SH-SY5Y (cell line): Measurements from ENCODE around the gene AVPI1.

Experiments used
- GATA2 ChIP-seq: IDR thresholded peaks from 2 replicates; pipeline ENCODE4 v1.6.1; 2011; ENCODE audit warnings: mild to moderate bottlenecking, low read depth, low read length
- GATA3 ChIP-seq: IDR thresholded peaks from 2 replicates; pipeline ENCODE4 v1.6.1; 2011; ENCODE audit warnings: low read depth, mild to moderate bottlenecking, low read length, moderate library complexity

DNA sequence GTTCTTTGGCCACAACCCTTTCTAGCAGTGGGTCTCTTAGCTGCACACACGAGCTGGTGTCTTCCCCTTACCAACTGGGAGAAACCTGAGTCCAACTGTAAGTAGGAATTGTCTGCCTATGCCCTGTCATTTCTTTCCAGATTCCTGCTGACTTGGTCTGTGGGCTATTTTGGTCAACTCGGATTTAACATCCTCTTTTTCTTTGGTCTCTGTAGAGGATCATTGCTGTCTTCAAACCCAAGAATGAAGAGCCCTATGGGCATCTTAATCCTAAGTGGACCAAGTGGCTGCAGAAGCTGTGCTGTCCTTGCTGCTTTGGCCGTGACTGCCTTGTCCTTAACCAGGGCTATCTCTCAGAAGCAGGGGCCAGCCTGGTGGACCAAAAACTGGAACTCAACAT is 36.3 kb downstream of the AVPI1 start:
- TF ChIP-seq GATA3 = no peak
- TF ChIP-seq GATA2 = no peak
